Fibroblast of lung (primary cell): ENCODE results near the gene ACTR3.

ENCODE experiments used
- EZH2 ChIP-seq: IDR thresholded peaks from 2 replicates; pipeline ENCODE4 v1.5.1; 2012; ENCODE audit warnings: low read length, control low read depth, mild to moderate bottlenecking; ENCODE audit errors: missing control alignments
- TF ChIP-seq, protein P1 (sequence below), 2 donors: IDR thresholded peaks in 1 of 2; conservative IDR thresholded peaks in 1 of 2; 1 replicate in 1 of 2; 2 replicates in 1 of 2; pipeline ENCODE4 v1.5.1; 2011 to 2012; ENCODE audit warnings: low read length in 2 of 2, control low read depth in 1 of 2, inconsistent platforms in 1 of 2, low read depth in 1 of 2, mild to moderate bottlenecking in 1 of 2

DNA sequence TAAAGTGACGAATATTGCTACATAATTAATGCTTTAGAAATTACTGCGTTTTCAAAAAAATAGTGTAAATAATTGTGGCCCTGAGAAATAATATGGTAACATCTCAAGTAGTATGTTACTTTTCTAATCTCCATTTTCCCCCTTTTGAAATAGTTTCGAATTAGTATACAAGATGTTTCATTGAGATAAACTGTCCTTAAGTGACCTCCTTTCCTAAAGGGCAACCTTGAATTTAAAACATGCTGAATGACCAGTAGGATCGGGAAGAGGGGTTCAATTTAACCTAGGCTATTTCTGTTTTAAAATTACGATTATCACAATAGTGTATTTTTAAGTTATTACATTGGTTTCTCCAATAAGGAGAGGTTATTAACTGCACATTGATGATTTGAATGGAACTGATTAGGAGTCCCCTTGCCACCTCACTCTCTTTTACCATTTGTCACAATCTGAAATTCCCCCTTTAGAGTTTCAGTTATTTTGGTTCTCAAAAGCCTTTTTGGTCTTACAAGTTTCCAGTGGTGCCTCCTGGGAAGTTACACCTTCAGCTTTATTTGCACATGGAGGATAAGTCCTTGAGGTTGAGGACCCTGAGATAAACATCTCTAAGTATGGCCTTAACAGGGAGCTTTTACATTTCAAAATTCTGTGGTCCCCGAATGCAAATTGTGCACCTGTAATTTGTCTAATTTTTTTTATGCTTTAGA lies 2.3 kb downstream of the ACTR3 start:
- no peak for TF ChIP-seq EZH2
- TF ChIP-seq, protein P1, sequence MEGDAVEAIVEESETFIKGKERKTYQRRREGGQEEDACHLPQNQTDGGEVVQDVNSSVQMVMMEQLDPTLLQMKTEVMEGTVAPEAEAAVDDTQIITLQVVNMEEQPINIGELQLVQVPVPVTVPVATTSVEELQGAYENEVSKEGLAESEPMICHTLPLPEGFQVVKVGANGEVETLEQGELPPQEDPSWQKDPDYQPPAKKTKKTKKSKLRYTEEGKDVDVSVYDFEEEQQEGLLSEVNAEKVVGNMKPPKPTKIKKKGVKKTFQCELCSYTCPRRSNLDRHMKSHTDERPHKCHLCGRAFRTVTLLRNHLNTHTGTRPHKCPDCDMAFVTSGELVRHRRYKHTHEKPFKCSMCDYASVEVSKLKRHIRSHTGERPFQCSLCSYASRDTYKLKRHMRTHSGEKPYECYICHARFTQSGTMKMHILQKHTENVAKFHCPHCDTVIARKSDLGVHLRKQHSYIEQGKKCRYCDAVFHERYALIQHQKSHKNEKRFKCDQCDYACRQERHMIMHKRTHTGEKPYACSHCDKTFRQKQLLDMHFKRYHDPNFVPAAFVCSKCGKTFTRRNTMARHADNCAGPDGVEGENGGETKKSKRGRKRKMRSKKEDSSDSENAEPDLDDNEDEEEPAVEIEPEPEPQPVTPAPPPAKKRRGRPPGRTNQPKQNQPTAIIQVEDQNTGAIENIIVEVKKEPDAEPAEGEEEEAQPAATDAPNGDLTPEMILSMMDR (conservative IDR thresholded peaks at IDR 0.05 in 1 of 2, IDR thresholded peaks at IDR 0.05 in 1 of 2; ENCODE audit: low read depth in 1 of 2, low read length in 2 of 2), result no peak
